GM19328 (cell line): ENCODE data around the gene SAFB2.
"Not testable (repeated sequence)": the region's sequence is repeated elsewhere in the genome, so short reads cannot be mapped to it uniquely, and the experiment has no call there.

ENCODE experiments used
- ATAC-seq: cut with Tn5 transposase; IDR thresholded peaks from one replicate; pipeline ENCODE4 v1.9.1; 2021; ENCODE audit warnings: mild to moderate bottlenecking, moderate library complexity; ENCODE audit not compliant: unreplicated experiment

The SAFB2 gene

DNA sequence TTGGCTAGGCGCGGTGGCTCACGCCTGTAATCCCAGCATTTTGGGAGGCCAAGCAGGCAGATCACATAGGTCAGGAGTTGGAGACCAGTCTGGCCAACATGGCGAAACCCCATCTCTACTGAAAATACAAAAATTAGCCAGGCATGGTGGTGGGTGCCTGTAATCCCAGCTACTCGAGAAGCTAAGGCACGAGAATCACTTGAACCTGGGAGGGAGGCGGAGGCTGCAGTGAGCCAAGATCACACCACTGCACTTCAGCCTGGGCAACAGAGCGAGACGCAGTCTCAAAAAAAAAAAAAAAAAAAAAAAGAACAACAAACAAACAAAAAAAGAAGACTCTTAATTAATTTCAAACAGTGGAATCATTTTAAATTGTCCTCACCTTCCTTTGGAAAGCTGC, 13.8 kb downstream of the SAFB2 start:
- not testable (repeated sequence) for ATAC-seq

DNA sequence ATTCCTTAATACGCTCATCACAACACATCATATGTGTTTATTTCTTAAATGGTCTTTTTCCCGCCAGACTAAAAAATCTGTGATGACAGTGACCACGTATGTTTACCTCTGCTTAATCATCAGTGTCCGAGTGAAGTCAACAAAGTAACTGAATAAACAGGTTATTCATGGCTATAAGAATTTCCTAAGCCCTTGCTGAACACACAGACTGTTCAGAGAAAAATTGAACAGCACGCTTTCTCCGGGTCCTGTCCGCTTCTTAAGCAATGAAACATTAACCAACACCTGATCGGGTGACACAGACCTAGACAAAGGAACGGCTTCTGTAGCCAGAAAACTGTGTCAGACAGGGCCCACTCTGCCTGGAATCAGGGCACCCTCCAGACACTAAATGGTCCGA, 14.3 kb downstream of the SAFB2 start:
- ATAC-seq: no peak

DNA sequence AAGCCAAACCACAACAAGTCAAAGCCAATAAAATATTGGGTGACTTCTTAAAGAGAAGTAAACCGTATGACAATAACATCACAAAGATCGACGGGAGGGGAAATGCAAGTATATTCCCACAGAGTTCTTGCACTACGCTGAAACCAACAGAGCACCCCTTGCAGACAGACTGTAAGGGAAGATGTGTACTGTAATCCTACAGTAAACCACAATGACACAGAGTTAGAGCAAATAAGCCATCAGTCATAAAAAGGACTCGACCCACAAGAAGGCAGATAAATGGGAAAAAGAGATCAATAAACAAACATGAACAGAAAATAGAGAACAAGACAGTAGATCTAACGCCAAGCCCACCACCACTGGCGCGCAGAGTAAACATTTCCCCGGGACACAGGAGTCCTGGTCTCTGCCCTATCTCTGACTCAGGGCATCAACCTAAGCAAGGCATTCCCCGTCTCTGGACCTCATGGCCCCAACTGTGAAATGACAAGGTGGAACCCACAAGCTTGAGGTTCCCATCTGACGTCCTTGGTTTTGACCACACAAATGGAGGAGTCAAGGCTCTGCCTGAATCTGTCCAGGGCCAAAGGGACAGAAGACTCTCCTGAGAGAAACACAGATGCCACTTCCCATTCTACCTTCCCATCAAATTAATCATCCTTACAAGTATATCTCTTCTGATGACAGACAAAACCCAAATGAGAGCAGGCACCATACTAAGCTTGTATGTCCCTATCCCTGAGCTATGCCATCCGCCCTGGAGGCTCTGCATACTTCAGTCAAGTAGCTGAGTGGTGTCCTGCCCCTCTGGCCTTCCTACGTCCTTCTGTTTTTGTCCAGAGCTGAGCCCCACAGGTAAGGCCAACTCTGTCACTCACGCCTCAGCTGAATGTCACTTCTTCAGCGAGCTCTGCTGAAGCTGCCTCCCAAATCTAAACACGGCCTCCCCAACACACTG, 15.0 kb downstream of the SAFB2 start:
- ATAC-seq: no peak

DNA sequence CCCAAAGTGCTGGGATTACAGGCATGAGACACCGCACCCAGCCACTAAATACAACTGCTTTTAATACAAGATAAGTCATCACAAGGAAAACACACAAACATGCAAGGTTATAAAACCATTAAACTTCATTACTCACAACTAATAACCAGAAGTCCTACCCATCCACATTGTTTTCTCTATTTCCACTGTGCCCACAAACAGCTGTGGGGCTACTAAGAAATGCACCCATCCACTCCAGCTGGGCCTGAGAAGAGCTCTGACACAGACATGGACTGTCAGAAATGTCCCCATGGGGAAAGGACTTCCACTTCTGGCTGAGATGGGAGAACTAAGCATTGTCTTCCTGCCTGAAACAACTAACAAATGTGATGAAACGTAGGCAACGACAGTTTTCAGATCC, 17.2 kb downstream of the SAFB2 start:
- ATAC-seq: no peak

- ATAC-seq: no peak
These were observed 18.9 kb downstream of the SAFB2 start for GRCh38 chr19:5603626-5604025.

DNA sequence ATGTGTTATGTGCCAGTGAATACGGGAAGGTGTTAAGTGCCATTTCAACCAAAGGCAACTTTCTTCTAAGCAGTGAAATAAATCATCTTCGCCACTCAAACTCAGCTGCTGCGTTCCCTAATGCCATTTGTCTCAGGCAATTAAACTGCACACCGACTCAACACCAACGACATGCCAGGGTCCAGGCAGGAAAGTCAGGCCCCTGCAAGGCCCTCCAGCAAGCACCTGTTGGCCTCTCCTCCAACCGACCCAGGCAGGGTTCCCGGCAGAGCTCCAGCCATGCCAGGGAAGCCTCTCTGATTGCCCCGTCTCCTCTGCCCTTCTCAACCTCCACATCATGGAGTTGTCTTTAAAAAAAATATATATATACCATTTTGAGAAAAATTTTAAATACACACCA, 21.8 kb downstream of the SAFB2 start:
- no peak for ATAC-seq

GRCh38 chr19:5595745-5596144, 26.8 kb downstream of the SAFB2 start:
- ATAC-seq: no peak

- no peak for ATAC-seq
These were observed 27.4 kb downstream of the SAFB2 start for GRCh38 chr19:5595129-5595528.

DNA sequence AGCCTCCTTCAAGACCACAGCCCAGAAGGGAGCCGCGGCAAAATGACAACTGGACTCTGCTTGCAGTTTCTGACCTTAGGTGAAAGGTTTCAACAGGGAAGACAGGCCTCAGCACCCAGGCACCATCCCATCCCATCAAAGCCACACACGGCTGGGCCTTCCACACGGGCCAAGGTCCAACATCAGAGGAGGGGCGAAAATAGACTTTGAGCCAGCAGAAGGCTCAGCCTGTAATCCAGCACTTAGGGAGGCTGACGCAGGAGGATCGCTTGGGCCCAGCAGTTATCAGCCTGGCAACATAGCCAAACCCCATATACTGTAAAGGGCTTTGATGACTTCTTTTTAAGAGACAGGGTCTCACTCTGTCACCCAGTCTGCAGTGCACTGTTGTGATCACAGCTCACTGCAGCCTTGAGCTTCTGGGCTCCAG, 28.0 kb downstream of the SAFB2 start:
- ATAC-seq: no peak

DNA sequence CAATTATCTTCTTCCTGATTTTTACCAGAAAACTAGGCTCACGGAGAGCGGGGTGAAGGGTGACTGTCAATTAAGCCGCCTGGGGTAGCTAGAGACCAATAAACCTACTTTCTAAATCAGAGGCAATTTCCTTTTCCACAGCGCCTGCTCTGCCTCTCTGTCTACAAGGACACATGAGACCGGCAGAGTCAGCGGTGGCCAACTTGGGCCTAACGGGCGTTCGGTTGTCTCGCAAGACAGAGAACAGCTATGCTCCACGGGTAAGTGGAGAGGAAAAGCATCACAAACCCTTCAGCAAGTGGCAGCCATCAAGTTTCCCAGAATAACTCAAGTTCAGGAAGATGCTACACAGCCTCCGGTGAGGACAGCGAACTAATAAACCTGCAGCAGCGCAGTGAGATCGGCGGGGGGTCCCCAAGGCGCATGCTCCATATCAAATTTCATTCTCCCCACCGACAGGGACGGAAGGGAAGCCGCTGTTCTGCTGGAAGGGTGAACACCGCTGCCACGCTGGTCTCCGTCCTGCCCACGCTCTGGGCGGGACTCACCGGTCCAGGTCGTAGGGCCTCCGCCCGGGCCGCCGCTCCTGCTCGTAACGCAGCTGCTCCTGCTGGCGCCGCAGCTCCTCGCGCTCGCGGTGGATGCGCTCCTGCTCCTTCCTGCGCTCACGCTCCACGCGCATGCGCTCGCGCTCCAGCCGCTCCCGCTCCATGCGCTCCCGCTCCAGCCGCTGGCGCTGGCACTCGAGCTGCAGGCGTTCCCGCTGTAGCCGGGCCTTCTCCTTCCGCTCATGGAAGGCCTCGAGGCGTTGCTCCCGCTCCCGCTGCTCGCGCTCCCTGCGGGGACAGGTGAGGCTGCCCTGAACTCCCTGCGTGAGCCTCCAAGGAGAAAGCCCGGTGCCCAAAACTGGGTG, 29.0 kb downstream of the SAFB2 start:
- ATAC-seq: no peak

DNA sequence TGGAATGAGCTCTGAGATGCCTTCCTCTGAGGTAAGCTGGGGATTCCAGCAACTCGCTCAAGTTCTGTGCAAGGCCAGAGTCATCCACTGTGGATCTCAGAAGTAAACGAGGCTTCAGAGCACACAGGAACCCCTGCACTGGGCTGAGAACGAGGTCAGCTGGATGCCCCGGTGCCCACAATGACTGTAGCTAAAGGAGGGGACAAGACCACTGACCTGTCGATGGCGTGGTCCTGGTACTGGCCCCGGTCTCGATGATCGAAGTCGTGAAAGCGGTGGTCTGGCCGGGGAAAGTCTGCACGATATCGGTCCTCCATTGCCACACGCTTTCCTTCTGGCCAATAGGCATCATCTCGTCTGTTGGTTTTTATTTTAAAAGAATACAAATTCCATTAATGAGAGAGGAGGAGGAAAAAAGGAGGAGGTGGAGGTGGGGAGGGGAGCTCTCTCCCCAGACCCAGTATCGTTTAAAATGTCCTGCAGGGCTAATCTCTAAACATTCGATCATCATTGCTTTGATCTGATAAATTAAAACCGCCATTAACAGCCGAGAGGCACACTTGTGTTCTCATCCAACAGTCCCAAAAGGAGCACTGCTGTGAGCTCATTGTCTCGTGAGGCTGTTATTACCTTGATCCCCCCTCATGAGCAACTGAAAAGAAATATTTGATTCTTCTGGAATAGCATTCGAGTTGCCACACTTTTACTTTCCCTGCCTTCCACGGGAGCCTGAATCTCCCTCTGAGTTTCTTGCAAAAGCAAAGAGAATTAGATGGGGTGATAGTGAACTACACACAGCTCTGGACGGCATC, 29.8 kb downstream of the SAFB2 start:
- ATAC-seq: no peak

DNA sequence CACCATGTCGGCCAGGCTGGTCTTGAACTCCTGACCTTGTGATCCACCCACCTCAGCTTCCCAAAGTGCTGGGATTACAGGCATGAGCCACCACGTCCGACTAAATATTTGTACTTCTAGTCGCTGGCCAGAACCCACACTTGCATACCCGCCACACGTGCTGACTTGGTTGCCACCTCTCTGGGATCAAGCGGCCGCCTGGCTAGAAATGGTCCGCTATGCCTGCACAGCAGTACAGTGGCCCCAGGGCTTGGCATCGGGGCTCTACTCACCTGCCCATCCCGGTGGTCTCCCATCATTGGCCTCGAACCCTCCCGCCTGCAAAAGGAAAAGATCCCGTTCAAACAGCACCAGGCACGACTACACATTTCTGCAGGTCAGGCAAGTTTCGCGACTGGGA, 31.1 kb downstream of the SAFB2 start:
- ATAC-seq: no peak

DNA sequence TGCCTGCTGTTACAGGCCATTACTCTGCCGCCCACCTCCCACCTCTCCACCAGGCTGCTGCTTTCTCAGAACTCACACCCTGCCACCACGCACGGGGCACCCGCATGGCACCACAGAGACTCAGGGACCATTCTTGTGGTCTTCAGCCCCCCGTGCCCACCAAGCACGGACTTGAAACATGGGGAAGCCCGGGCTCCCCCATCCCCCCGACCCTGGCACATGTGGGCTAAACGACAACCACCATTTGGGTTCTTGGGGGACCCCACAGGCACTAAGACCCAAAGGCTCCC, 31.8 kb downstream of the SAFB2 start:
- no peak for ATAC-seq

DNA sequence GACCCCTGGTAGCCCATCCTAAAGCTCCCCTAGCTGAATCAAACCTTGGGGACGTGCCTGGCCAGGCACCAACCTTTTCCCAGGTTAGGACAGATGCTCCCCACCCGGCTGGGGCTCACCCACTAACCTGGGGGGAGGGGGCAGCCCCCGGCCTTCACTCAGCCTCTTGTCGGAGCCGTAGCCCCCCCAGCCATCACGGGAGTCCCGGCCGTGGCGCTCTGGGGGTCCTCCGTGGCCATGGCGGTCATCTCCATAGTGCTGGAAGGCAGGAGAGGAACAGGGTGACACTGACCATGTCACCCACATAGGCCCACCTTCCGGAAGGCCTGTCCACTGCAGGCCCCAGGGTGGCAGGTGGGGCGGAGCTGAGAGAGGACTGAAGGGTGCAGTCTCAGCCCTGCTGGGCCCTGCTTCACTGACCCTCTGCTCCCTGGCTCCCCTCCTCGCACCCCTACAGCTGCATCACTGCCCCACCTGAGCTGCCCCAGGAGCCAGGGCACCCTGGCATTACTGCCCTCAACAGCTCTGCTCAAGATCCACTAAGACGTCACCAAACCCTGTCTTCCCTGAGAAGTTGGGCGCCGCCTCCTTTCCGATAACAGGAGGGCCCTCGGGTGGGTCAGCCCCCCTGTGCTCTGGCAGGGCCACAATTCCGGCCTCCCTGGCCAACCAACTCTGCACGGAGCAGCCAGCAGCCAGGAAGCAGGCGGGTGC, 32.3 kb downstream of the SAFB2 start:
- no peak for ATAC-seq

DNA sequence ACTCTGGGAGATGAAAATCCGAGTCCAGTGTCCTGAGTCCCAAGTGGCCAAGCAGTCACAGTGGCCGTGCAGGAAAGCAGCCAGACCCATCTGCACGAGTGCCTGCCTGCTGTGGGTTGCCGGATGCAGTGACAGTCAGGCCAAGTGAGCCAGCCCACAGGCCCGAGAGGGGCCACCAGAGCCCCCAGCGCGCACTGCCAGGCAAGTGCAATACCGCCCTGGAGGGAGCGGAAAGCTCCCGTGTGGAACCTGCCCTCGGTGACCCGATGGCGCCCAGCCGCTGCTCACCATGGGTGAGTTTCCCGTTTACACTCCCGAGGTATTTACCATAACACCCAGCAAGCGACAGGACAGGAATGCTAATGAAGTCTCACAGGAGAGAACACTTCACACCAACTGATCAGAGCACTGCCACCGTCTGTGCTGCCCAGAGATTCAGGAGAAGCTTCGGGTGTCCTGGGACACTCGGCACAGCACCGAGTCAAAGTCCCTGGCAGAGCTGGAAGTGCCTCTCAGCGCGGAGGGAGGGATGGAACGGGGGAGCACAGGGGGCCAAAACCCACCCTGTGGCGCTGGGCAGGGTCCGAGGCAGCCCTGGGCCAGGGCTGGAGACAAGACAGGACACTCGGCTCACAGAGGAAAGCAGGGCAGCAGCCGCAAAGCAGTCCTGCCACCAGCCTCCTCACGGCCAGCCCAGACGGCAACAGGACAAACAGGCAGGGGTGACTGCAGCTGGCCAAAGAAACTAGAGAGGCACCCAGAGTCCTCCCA, 33.5 kb downstream of the SAFB2 start:
- no peak for ATAC-seq

DNA sequence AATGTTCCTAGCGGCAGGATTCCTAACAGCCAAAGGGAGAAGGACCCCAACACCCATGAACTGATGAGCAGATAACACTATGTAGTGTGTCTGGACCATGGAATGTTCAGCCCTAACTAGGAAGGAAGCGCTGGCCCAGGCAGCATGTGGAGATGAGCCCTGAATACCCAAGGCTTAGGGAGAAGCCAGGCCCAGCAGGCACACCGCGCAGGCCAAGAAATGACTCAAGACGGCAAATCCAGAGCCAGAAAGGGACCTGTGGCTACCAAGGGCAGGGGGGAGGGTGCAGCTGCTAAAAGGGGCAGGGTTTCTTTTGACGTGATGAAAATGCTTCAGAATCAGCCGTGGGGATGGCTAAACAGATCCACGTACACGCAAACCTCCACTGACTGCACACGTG, 34.1 kb downstream of the SAFB2 start:
- ATAC-seq: no peak

DNA sequence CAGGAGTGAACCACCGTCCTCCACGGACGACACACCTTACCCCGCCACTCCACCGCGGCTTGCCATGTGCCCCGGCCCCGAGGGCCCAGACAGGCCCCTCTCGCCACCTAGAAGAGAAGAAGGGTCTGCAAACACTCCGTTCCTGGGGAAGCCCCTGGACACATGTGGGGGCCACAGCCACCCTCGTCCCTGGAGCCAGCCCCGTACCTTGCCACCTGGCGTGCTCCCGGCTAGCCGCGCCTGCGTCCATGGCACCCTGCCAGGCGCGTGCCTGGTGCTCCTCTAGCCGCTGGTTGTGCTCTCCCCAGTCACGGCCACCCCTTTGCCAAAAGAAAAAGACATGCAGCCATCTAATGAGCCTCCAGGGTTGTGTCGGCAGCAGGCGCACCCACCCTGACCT, 34.9 kb downstream of the SAFB2 start:
- no peak for ATAC-seq

DNA sequence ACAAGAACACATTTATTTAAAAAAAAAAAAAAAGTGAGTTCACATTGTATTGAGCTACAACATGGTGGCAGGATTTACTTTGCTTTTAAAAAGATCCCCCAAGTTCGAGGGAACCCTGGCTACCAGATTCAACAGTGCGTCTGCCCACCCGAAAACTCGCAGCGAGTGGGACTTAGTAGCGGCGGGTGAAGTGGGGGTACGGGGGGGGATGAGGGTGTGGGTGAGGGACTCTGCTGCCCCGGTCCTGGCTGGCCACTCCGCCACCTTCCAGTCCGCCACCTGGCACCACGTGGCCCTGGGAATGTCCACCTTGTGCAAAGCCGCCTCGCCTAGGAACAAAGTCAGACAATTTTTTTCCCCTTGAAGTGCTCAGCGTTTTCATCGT, 35.5 kb downstream of the SAFB2 start:
- no peak for ATAC-seq

DNA sequence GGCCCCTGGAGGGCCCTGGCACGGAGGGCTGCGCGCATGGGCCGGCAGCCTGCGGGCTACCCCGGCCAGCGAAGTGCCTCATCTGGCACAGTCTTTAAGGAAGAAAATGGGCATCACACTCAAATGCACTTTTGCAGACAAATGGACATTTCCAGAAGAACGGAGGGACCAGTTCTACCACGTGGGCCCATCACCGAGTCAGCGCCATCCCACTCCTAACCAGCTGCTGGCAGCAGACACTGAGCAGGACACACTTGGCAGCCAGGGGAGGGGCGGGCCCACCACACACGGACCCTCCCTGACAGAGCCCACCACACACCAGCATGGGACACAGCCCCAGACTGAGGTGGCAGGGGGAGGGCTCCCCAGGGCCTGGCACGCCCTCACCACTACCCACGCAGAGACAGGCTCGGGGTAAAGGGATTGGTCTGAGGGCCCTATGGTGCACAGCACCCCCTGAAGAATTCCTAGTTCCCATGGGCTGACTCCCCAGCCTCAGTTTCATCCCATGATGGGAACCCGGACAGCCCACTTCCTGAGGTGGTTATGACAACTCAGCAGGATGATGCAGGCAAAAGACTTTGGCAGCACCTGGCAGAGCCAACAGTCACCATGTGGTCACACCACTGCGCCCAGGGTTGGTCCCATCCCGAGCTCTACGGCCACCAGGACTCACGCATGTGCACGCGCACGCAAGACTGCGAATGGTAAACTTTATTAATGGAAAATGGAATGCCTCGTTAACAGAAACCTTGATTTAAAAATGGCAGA, 36.1 kb downstream of the SAFB2 start:
- ATAC-seq: no peak
